ENCODE data around the gene SARS2. TPM values are rescaled to one million over a fixed set of nuclear protein-coding genes. Genes with fewer than 3 reads are reported as not detected.
A peak's percentile ranks its signal among the peaks of the same experiment; 100 is the strongest.

The SARS2 gene
- total RNA-seq, 1 experiment from 2014 or later, result 57.4 TPM

- H3K27me3 Mint-ChIP-seq (ENCODE audit: low read depth), result peaks cover 15% of the 10 kb centered on the region
- peaks cover 2 to 10% (median 7%) of the 10 kb centered on the region in 3 experiments; a peak in 5 of 7 replicates for H3K36me3 Mint-ChIP-seq (ENCODE audit: insufficient read depth in 1 of 3, low read depth in 3 of 3)
- Histone ChIP-seq H3K27me3 (ENCODE audit: insufficient read depth, low read length) (no peaks in the 10 kb centered on the region), H3K27ac (ENCODE audit: insufficient read length, low read depth, low read length) (no peak within 1 kb of the TSS), H4K91ac (ENCODE audit: insufficient read length, low read depth, low read length) (no peak within 1 kb of the TSS), H3K4me1 (ENCODE audit: insufficient read depth, low read length) (peaks cover 2% of the 10 kb centered on the region; the same call in 1 of the 2 replicates), H3K9me3 (ENCODE audit: control insufficient read depth, low read depth, low read length) (no peaks in the 10 kb centered on the region), H4K8ac (replicated peaks; ENCODE audit: insufficient read length, low read depth, low read length) (no peak within 1 kb of the TSS), H3K56ac (ENCODE audit: insufficient read length, low read depth, low read length) (no peak within 1 kb of the TSS), H2BK15ac (ENCODE audit: low read depth, low read length) (no peak within 1 kb of the TSS), H4K5ac (ENCODE audit: insufficient read length, low read depth, low read length) (no peak within 1 kb of the TSS), H3K23ac (ENCODE audit: insufficient read length, low read depth, low read length) (no peak within 1 kb of the TSS), H2BK20ac (ENCODE audit: low read depth, low read length, poor library complexity, severe bottlenecking) (no peak within 1 kb of the TSS), H3K4ac (ENCODE audit: low read depth, low read length) (no peak within 1 kb of the TSS), H3K9ac (ENCODE audit: extremely low read depth, insufficient read length, low read length) (peak within 1 kb of the TSS; percentile 74), H3K18ac (ENCODE audit: insufficient read length, low read depth, low read length) (peak within 1 kb of the TSS; percentile 92), H2BK12ac (ENCODE audit: insufficient read length, low read depth, low read length) (no peak within 1 kb of the TSS), H3K14ac (ENCODE audit: insufficient read depth, low read length) (peak within 1 kb of the TSS; percentile 95), H4K20me1 (ENCODE audit: control insufficient read depth, insufficient read depth, insufficient read length) (no peaks in the 10 kb centered on the region), H2AK5ac (ENCODE audit: insufficient read length, low read length) (no peak within 1 kb of the TSS), H3K79me2 (ENCODE audit: insufficient read depth, low read length) (no peaks in the 10 kb centered on the region), H2BK120ac (ENCODE audit: low read depth, low read length, poor library complexity, severe bottlenecking) (no peak within 1 kb of the TSS), H3K23me2 (ENCODE audit: insufficient read length, low read depth, low read length, poor library complexity, severe bottlenecking) (no peaks in the 10 kb centered on the region), H3K4me2 (ENCODE audit: insufficient read depth, insufficient read length, low read length) (peak within 1 kb of the TSS; percentile 76), H3T11ph (ENCODE audit: low read length) (no peak within 1 kb of the TSS), H2AFZ (ENCODE audit: low read length) (no peak within 1 kb of the TSS), H2BK5ac (ENCODE audit: insufficient read length, low read length) (no peak within 1 kb of the TSS), H3K79me1 (ENCODE audit: insufficient read depth, low read depth, low read length, poor library complexity, severe bottlenecking) (no peaks in the 10 kb centered on the region)
- peak within 1 kb of the TSS; percentile 17 to 97 (median 88) for H3K27ac Mint-ChIP-seq
- no peak for TF ChIP-seq CTCF (conservative IDR thresholded peaks at IDR 0.05)
- WGBS (ENCODE audit: extremely low coverage, insufficient read length, low lambda C conversion rate), result no CpG with 5 or more reads among the region's 64 CpGs
- peaks cover 15 to 18% of the 10 kb centered on the region in 2 experiments for H3K4me1 Mint-ChIP-seq
- DNase-seq, result peak; percentile 100
- peaks cover 0 to 3% of the 10 kb centered on the region in 2 experiments; a peak in 1 of 5 replicates for H3K9me3 Mint-ChIP-seq
- H3K4me3 Mint-ChIP-seq, result peak within 1 kb of the TSS; percentile 81 to 86
Measured at GRCh38 chr19:38899447-38900201, 30.9 kb downstream of the SARS2 start, which contains the start of the genes NFKBIB and SIRT2. TSS of gene NFKBIB (plus strand) at chr19:38899969. CDS start at chr19:38900033, 64 bp downstream. TSS of gene SIRT2 (minus strand) at chr19:38899618. CDS start at chr19:38899521, 97 bp downstream.
